Naive thymus-derived CD8-positive, alpha-beta T cell (primary cell): ENCODE data around the gene S100A10. TPM values are rescaled to one million over a fixed set of nuclear protein-coding genes. Genes with fewer than 3 reads are reported as not detected.

Experiments
- ATAC-seq, 2 donors: fragments of 150-1000 bp; cut with Tn5 transposase in 1 of 2; sonication (Bioruptor Pico), chemical (Tn5 transposase) in 1 of 2; 1 replicate in 1 of 2; 2 replicates in 1 of 2; pipeline ENCODE4 v1.10.0; 2021; ENCODE audit warnings: mild to moderate bottlenecking in 2 of 2, moderate library complexity in 2 of 2
- POLR2A ChIA-PET: fragments of 350-600 bp; sonication (Branson Sonifier 250); formaldehyde crosslinking; loops from one replicate; lab custom pipeline; 2021; ENCODE audit warnings: antibody characterized with exemption; lab: Charles Lee
- DNase-seq, 10 donors: peaks; one replicate each; pipeline versions ENCODE4 v3.0.0 to v3.0.0-alpha.2; 2020 to 2022
- H3K27ac Mint-ChIP-seq, 10 donors: one replicate each; pipeline ENCODE4 v1.8.0; 2020 to 2022; ENCODE audit warnings: mild to moderate bottlenecking in 10 of 10, mixed read lengths in 10 of 10, moderate library complexity in 4 of 10, inconsistent platforms in 1 of 10
- H3K27me3 Mint-ChIP-seq, 5 donors: one replicate each; pipeline ENCODE4 v1.8.0; 2021 to 2022; ENCODE audit warnings: mixed read lengths in 5 of 5
- H3K36me3 Mint-ChIP-seq, 3 donors: one replicate each; pipeline ENCODE4 v1.8.0; 2020 to 2022; ENCODE audit warnings: mixed read lengths in 3 of 3, mild to moderate bottlenecking in 2 of 3, inconsistent platforms in 1 of 3
- H3K4me1 Mint-ChIP-seq, 4 donors: one replicate each; pipeline ENCODE4 v1.8.0; 2021 to 2022; ENCODE audit warnings: mixed read lengths in 4 of 4
- H3K4me3 Mint-ChIP-seq, 10 donors: one replicate each; pipeline ENCODE4 v1.8.0; 2020 to 2022; ENCODE audit warnings: mild to moderate bottlenecking in 10 of 10, mixed read lengths in 10 of 10, moderate library complexity in 6 of 10, inconsistent platforms in 1 of 10
- H3K9me3 Mint-ChIP-seq, 9 donors: one replicate each; pipeline ENCODE4 v1.8.0; 2020 to 2022; ENCODE audit warnings: mixed read lengths in 9 of 9, mild to moderate bottlenecking in 3 of 9, inconsistent platforms in 1 of 9, moderate library complexity in 1 of 9
- polyA plus RNA-seq, 3 donors: library from polyadenylated mRNA; unstranded; fragments of 300-500 nt; fragmentation: Illumina TruSeq; gene quantifications; one replicate each; pipeline ENCODE4 v1.2.3, GENCODE V29; 2021
- total RNA-seq, 8 experiments: library from RNA in 2 of 8; stranded (reverse) in 2 of 8; gene quantifications; one replicate each; pipeline ENCODE4 v1.2.3 and lab custom pipeline; 2021 to 2026

S100A10 gene
- total and polyA plus RNA-seq, 5 experiments from 2014 or later: 198 to 783 (median 629) TPM

DNA sequence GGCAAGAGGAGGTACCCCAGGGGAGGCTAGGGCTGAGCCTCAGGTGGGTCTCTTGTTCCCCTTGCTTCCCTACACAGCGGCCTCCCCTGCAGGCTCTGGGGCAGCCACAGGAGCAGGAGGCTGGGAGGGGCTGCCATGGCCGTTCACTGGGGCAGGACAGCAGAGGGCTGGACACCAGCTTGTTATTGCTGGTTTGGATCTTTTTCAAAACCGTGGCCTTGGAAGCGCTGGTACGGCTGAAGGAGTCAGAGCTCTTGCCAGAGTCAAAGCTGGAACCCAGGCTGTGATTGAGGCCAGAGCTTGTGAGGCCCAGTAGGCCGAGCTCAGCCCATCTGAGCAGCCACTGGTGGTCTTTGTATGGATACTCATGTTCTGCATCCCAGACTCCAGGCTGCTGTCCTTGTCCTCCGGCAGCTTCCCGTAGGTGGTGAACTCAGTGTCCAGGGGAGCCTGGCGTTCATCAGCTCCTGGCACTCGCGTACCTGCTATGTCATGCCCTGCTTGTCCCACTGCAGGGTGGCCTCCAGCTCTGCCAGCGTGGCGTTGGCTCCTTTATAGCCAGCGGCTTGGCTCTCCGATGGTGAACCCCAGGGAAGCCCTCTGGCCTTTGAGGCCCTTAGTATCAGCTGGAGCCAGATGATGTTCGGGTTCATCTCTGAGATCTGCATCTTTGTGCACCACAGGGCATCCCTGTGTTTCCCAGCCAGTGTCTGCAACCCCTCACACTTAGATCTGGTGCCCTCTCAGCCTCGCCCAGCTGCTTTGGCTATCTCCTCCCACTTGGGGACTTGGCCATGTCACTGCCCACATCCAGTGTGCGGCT, 44.1 kb downstream of the S100A10 start:
- no peak for DNase-seq
- POLR2A ChIA-PET: no interaction called here
- Mint-ChIP-seq H3K36me3 (no peaks in the 10 kb centered on the region), H3K27ac (peak overlapping the region in 1 of 10 donors; percentile 34), H3K9me3 (no peaks in the 10 kb centered on the region), H3K27me3 (peaks cover 0 to 5% (median 0%) of the 10 kb centered on the region in 5 donors), H3K4me1 (peaks cover 7 to 26% (median 15%) of the 10 kb centered on the region in 4 donors), H3K4me3 (no peak overlapping the region)
- ATAC-seq: no peak

GRCh38 chr1:151948506-151948905, 45.2 kb downstream of the S100A10 start:
- peaks cover 0 to 5% (median 0%) of the 10 kb centered on the region in 5 donors for H3K27me3 Mint-ChIP-seq
- H3K4me1 Mint-ChIP-seq: peaks cover 7 to 34% (median 15%) of the 10 kb centered on the region in 4 donors
- no peaks in the 10 kb centered on the region for H3K36me3 Mint-ChIP-seq
- H3K4me3 Mint-ChIP-seq: no peak overlapping the region
- no peak overlapping the region for H3K27ac Mint-ChIP-seq
- DNase-seq (no peak), ATAC-seq (no peak)
- no peaks in the 10 kb centered on the region for H3K9me3 Mint-ChIP-seq
- POLR2A ChIA-PET: no interaction called here

DNA sequence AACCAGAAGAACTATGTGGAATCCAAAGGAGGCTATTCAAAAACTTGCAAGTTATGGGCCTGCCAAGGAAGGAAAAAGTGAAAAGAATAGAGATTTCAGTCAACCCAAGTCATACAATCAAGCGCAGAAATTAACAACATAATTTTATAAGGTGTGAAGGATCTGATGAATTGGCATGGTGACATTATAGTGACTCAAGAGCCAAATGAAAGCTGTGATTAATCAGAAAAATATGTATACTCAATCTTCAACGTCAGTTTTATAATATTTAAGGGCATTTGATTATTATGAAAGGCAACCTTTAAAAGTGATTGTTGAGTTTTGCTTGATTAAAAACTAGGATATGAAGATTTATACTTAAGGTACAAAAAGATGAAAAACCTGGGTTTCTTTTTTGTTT, 46.5 kb downstream of the S100A10 start:
- Mint-ChIP-seq H3K4me3 (no peak overlapping the region), H3K4me1 (peaks cover 7 to 38% (median 15%) of the 10 kb centered on the region in 4 donors), H3K36me3 (no peaks in the 10 kb centered on the region), H3K9me3 (no peaks in the 10 kb centered on the region), H3K27ac (peak overlapping the region in 5 of 10 donors; percentile 1 to 91 (median 87)), H3K27me3 (peaks cover 0 to 5% (median 0%) of the 10 kb centered on the region in 5 donors)
- POLR2A ChIA-PET: no interaction called here
- no peak for ATAC-seq
- DNase-seq: no peak

DNA sequence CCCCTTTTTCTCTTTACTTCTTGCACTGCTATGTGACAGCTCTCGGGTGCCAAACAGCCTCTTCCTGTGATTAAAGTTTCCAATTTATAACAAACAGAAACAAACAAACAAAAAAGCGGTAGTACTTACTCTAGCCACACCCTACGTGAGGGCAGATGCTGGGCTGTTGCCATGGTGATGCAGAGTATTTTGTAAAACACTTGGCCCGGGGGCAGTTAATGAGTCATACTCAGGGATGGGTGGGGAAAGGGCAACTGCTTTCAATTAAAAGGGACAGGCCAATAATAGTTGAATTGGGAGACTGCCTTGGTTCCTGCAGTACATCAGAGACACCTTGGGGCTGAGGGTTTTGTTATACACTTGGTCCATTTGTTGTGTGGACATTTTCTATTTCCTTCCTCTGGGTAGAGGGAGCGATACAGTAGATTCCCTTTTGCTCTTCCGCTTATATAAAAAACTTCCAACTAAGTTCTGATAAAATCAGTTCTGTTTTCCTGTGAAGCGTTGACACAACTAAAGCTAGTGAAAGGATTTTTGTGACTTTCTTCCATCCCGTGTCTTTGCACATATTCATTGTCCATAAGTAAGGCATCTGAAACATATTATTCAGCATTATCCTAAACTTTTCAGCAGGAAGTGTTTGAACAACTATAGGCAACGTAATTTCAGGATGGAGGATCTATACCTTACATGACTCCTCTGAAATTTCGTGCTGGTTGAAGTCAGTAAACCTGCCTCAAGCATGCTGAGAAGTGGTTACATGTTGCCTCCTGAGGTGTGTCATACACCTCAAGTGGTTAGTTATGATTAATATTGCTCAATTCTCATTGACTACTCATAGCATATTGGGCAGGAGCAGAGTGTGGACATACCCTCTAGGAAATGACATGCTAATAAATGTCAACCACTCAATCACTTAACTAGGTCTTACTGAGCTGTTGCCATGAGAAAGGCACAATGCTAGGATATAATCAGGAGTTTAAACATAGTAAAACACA, 47.6 kb downstream of the S100A10 start:
- Mint-ChIP-seq H3K4me1 (peaks cover 7 to 41% (median 15%) of the 10 kb centered on the region in 4 donors), H3K4me3 (peak overlapping the region in 4 of 10 donors; percentile 28 to 75 (median 68)), H3K9me3 (no peaks in the 10 kb centered on the region), H3K36me3 (no peaks in the 10 kb centered on the region), H3K27ac (peak overlapping the region; percentile 21 to 91 (median 84)), H3K27me3 (peaks cover 0 to 9% (median 0%) of the 10 kb centered on the region in 5 donors)
- ATAC-seq (peak; percentile 73 to 87), DNase-seq (peak in 9 of 10 donors; percentile 38 to 83 (median 58))
- POLR2A ChIA-PET: no interaction called here

DNA sequence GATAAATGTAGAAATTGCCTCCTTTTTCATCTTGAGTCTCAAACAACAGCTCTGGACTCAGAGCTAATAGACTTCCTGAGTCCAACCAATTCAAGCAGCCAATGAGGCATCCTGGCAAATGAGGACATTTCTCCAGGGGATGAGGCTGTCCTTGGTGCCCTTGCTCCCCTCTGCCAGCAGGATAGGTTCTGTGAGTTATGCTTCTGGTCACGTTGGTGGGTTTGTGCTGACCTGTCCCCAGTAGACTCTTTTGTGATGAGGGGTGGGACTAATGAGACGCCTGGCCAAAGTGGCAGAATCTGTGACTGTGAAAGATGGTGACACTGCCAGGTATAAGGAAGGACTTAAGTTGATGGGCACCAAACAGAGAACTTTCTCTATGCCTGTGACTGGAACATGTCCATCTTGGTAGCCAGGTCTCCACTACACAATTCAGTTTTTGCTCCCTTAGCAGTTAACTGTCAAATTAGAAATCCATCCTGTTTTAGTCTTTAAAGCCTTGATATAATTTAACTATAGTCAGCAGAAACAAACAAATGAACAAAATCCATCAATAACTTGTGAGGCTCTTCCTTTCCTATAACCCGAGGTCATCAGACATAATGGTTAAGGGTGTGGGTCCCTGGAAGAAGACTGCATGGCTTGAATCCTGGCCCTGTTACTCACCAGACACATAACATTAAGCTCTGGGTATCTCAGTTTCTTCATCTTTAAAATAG, 48.6 kb downstream of the S100A10 start:
- ATAC-seq (no peak), DNase-seq (no peak)
- POLR2A ChIA-PET: no interaction called here
- Mint-ChIP-seq H3K9me3 (no peaks in the 10 kb centered on the region), H3K4me1 (peaks cover 7 to 44% (median 15%) of the 10 kb centered on the region in 4 donors), H3K27me3 (peaks cover 0 to 5% (median 0%) of the 10 kb centered on the region in 5 donors), H3K4me3 (peak overlapping the region in 2 of 10 donors; percentile 67 to 75), H3K27ac (peak overlapping the region in 9 of 10 donors; percentile 39 to 91 (median 87)), H3K36me3 (no peaks in the 10 kb centered on the region)

- Mint-ChIP-seq H3K36me3 (no peaks in the 10 kb centered on the region), H3K27ac (peak overlapping the region in 4 of 10 donors; percentile 37 to 91 (median 90)), H3K4me3 (no peak overlapping the region), H3K9me3 (no peaks in the 10 kb centered on the region), H3K27me3 (peaks cover 0 to 4% (median 0%) of the 10 kb centered on the region in 5 donors), H3K4me1 (peaks cover 7 to 44% (median 15%) of the 10 kb centered on the region in 4 donors)
- ATAC-seq (no peak), DNase-seq (no peak)
- POLR2A ChIA-PET: no interaction called here
Observed at GRCh38 chr1:151944126-151944856, 49.4 kb downstream of the S100A10 start.

GRCh38 chr1:151943591-151943990, 50.1 kb downstream of the S100A10 start:
- POLR2A ChIA-PET: no interaction called here

DNA sequence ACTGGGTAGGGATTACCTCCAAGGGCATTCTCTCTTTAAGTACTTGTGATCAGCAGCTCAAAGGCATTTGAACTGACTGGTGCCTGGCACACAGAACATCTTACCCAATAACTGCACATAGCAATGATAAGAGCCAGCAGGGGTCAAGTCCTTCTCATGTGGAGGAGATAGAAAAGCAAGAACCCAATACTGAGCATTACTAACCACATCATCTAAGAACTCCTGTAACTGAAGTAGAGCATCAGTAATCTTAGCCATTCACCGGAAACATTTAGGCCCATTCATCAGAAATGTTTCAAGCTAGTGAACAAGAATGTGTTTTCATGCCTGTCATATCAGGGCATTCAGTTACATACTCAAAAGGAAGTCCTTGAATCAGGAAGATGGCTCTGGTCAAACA, 50.8 kb downstream of the S100A10 start:
- no peak for DNase-seq
- H3K4me1 Mint-ChIP-seq: peaks cover 8 to 44% (median 15%) of the 10 kb centered on the region in 4 donors
- peak overlapping the region in 1 of 10 donors; percentile 12 for H3K27ac Mint-ChIP-seq
- no peaks in the 10 kb centered on the region for H3K36me3 Mint-ChIP-seq
- no peak for ATAC-seq
- no peak overlapping the region for H3K4me3 Mint-ChIP-seq
- H3K9me3 Mint-ChIP-seq: no peaks in the 10 kb centered on the region
- POLR2A ChIA-PET: no interaction called here
- peaks cover 0 to 4% (median 0%) of the 10 kb centered on the region in 5 donors for H3K27me3 Mint-ChIP-seq

More at GRCh38 chr1:151943591-151943990, 50.1 kb downstream of the S100A10 start:
- Mint-ChIP-seq H3K4me1 (peaks cover 8 to 44% (median 15%) of the 10 kb centered on the region in 4 donors), H3K4me3 (no peak overlapping the region), H3K27me3 (peaks cover 0 to 4% (median 0%) of the 10 kb centered on the region in 5 donors), H3K36me3 (no peaks in the 10 kb centered on the region), H3K27ac (peak overlapping the region in 1 of 10 donors; percentile 90), H3K9me3 (no peaks in the 10 kb centered on the region)
- DNase-seq (no peak), ATAC-seq (no peak)

- Mint-ChIP-seq H3K4me3 (no peak overlapping the region), H3K4me1 (peaks cover 3 to 28% (median 6%) of the 10 kb centered on the region in 4 donors), H3K9me3 (no peaks in the 10 kb centered on the region), H3K27me3 (peaks cover 0 to 4% (median 0%) of the 10 kb centered on the region in 5 donors), H3K27ac (peak overlapping the region in 1 of 10 donors; percentile 41), H3K36me3 (no peaks in the 10 kb centered on the region)
- no peak for DNase-seq
- POLR2A ChIA-PET: no interaction called here
- ATAC-seq: no peak
Observed at GRCh38 chr1:151940541-151940940, 53.1 kb downstream of the S100A10 start.

DNA sequence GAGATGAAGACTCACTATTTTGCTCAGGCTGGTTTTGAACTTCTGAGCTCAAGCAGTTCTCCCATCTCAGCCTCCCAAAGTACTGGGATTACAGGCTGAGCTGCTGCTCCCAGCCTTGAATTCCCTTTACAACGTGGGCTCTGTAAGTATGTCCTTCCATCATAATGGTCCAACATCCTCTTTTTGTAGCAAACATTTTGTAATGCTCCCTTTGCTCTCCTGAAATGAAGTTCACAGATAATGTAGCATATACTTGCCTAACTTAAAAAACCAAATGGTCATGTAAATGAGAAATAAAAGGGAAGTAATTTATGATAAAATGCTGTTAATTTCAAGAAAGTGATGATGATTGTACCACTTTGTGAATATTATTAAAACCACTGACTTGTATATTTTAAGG, 53.9 kb downstream of the S100A10 start:
- POLR2A ChIA-PET: no interaction called here
- H3K4me1 Mint-ChIP-seq: peaks cover 0 to 21% (median under 1%) of the 10 kb centered on the region in 4 donors
- H3K9me3 Mint-ChIP-seq: no peaks in the 10 kb centered on the region
- DNase-seq (no peak), ATAC-seq (no peak)
- H3K27ac Mint-ChIP-seq: peak overlapping the region in 1 of 10 donors; percentile 3
- H3K27me3 Mint-ChIP-seq: peaks cover 0 to 4% (median 2%) of the 10 kb centered on the region in 5 donors
- H3K36me3 Mint-ChIP-seq: no peaks in the 10 kb centered on the region
- no peak overlapping the region for H3K4me3 Mint-ChIP-seq

GRCh38 chr1:151939141-151939540, 54.5 kb downstream of the S100A10 start:
- H3K36me3 Mint-ChIP-seq: no peaks in the 10 kb centered on the region
- peaks cover 0 to 14% (median 1%) of the 10 kb centered on the region in 4 donors for H3K4me1 Mint-ChIP-seq
- peaks cover 0 to 4% (median 2%) of the 10 kb centered on the region in 5 donors for H3K27me3 Mint-ChIP-seq
- POLR2A ChIA-PET: interaction anchor here (1.0 kb wide), 1 partner anchor 30 kb away, joined by 3 read pairs; the partner anchor contains the start of gene THEM4
- no peak overlapping the region for H3K4me3 Mint-ChIP-seq
- H3K9me3 Mint-ChIP-seq: no peaks in the 10 kb centered on the region
- ATAC-seq: no peak
- H3K27ac Mint-ChIP-seq: peak overlapping the region in 1 of 10 donors; percentile 58
- DNase-seq: no peak
